HepG2 (cell line): ENCODE measurements around the gene JMJD4. TPM values are rescaled to one million over a fixed set of nuclear protein-coding genes. Genes with fewer than 3 reads are reported as not detected.

Source experiments
- ARID4A ChIP-seq: sonication (generic); formaldehyde crosslinking; IDR thresholded peaks from 2 replicates; pipeline ENCODE4 v1.5.0; 2020; ENCODE audit warnings: mild to moderate bottlenecking, missing genetic modification reagents, borderline replicate concordance
- ETV5 ChIP-seq: IDR thresholded peaks from 2 replicates; pipeline ENCODE4 v1.6.1; 2018; ENCODE audit warnings: missing biosample characterization, missing genetic modification reagents, inconsistent platforms, borderline replicate concordance
- FOSL2 ChIP-seq: sonication (generic); formaldehyde crosslinking; IDR thresholded peaks from 2 replicates; pipeline ENCODE4 v1.4.0; 2020; ENCODE audit warnings: missing genetic modification reagents
- KLF12 ChIP-seq: sonication (generic); formaldehyde crosslinking; IDR thresholded peaks from 2 replicates; pipeline ENCODE4 v1.4.0; 2020; ENCODE audit warnings: missing genetic modification reagents, borderline replicate concordance
- KLF16 ChIP-seq, 2 experiments: sonication (generic) in 1 of 2; formaldehyde crosslinking in 1 of 2; IDR thresholded peaks; 2 replicates each; pipeline versions ENCODE4 v1.6.1 to v1.8.0; 2016 to 2023; ENCODE audit warnings: missing genetic modification reagents in 2 of 2, missing compliant biosample characterization in 1 of 2
- MEF2D ChIP-seq: sonication (generic); formaldehyde crosslinking; IDR thresholded peaks from 2 replicates; pipeline ENCODE4 v1.5.1; 2020; ENCODE audit warnings: mild to moderate bottlenecking, missing genetic modification reagents
- SALL1 ChIP-seq: sonication (generic); formaldehyde crosslinking; IDR thresholded peaks from 2 replicates; pipeline ENCODE4 v1.8.0; 2022; ENCODE audit warnings: mild to moderate bottlenecking, missing genetic modification reagents
- ZKSCAN5 ChIP-seq: sonication (generic); formaldehyde crosslinking; IDR thresholded peaks from 2 replicates; pipeline ENCODE4 v1.5.1; 2020; ENCODE audit warnings: mild to moderate bottlenecking, missing genetic modification reagents
- ZNF10 ChIP-seq: sonication (generic); formaldehyde crosslinking; IDR thresholded peaks from 2 replicates; pipeline ENCODE4 v1.4.0; 2020; ENCODE audit warnings: mild to moderate bottlenecking, low read depth, missing genetic modification reagents, borderline replicate concordance
- ZNF512B ChIP-seq: sonication (generic); formaldehyde crosslinking; IDR thresholded peaks from 2 replicates; pipeline ENCODE4 v1.5.1; 2020; ENCODE audit warnings: missing genetic modification reagents, mild to moderate bottlenecking, borderline replicate concordance
- ZNF687 ChIP-seq: sonication (generic); formaldehyde crosslinking; IDR thresholded peaks from 2 replicates; pipeline ENCODE4 v1.5.1; 2020; ENCODE audit warnings: mild to moderate bottlenecking, missing genetic modification reagents, moderate library complexity
- polyA plus RNA-seq, 8 experiments: library from polyadenylated mRNA; depleted of rRNA in 3 of 8; stranded (reverse) in 7 of 8; unstranded in 1 of 8; fragments of >200 nt; fragmentation: Illumina TruSeq in 4 of 8; extraction: Trizol in 4 of 8; gene quantifications; 2 replicates each; pipeline versions ENCODE4 v1.2.1 to v1.2.3, GENCODE V29; 2011 to 2016; ENCODE audit warnings: low read depth in 4 of 8, missing spikeins in 1 of 8, mixed read lengths in 1 of 8; ENCODE audit not compliant: insufficient read depth in 1 of 8
- total RNA-seq, 5 experiments: library from RNA; depleted of rRNA; stranded (reverse); fragments of >200 nt; fragmentation: Illumina TruSeq; extraction: Trizol; gene quantifications; 2 replicates each; pipeline ENCODE4 v1.2.3, GENCODE V29; 2016; ENCODE audit warnings: low read depth in 1 of 5
- TF ChIP-seq, protein P1 (sequence below): sonication (generic); formaldehyde crosslinking; IDR thresholded peaks from 2 replicates; pipeline ENCODE4 v1.5.0; 2020; ENCODE audit warnings: mild to moderate bottlenecking, missing genetic modification reagents, moderate library complexity
- TF ChIP-seq, protein P2 (sequence below): sonication (generic); formaldehyde crosslinking; IDR thresholded peaks from 2 replicates; pipeline ENCODE4 v1.4.0; 2020; ENCODE audit warnings: missing genetic modification reagents

JMJD4 gene
- total and polyA plus RNA-seq, 2 of the 13 experiments (the other 11 are each of a cell fraction or from before 2014, with no cell fraction given): 10.2 to 29.0 TPM

DNA sequence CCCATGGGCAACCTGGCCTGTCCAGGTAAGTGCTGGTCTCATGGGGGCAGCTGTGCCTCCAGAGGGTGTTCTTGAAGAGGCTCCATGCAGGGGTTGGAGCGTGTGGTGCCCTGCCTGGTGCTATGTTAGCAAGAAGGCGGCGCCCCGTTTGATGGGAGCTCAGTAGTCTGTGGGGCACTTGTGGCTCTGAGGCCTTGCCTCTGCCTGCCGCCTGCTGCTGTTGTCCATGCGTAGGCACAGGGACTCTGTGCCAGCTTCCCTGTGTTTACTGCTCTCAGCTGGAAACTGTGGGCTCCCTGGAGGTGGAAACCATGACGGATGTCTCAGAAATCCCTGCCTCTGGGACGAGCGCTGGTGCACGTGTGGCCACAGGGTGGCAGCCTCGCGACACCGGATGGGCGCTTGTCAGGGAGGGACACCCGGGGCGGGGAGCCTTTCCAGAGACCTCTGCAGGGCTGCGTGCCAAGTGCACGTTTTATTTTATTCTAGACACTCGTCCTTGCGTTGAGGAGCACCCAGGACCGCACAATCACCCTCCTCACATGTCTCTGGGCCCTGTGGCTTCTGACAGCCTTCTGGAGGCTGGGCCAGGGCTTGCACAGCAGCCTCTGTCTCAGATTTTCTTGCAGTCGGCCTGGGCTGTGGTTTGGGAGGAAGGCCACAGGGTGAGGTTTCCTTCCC, 27.3 kb upstream of the JMJD4 start (continued):
- TF ChIP-seq ETV5 (CRISPR knock-in tag): peak; percentile 65; the same call in 1 of the 2 replicates
- no peak for TF ChIP-seq ZNF10
- TF ChIP-seq ARID4A (CRISPR knock-in tag): peak; percentile 12; the same call in 1 of the 2 replicates
- peak; percentile 39; the same call in 1 of the 2 replicates for TF ChIP-seq FOSL2 (CRISPR knock-in tag)
- TF ChIP-seq ZNF687: peak; percentile 36
- TF ChIP-seq ZNF512B (CRISPR knock-in tag): 0 out of 2 replicates have a peak, but pooled peaks have one; percentile 36
- 0 out of 2 replicates have a peak, but pooled peaks have one; percentile 21 for TF ChIP-seq MEF2D (CRISPR knock-in tag)
- TF ChIP-seq KLF12 (CRISPR knock-in tag): no peak
- TF ChIP-seq KLF16 (CRISPR knock-in tag; IDR thresholded peaks at IDR 0.05): no peak
- TF ChIP-seq ZKSCAN5: no peak
- TF ChIP-seq, protein P1, sequence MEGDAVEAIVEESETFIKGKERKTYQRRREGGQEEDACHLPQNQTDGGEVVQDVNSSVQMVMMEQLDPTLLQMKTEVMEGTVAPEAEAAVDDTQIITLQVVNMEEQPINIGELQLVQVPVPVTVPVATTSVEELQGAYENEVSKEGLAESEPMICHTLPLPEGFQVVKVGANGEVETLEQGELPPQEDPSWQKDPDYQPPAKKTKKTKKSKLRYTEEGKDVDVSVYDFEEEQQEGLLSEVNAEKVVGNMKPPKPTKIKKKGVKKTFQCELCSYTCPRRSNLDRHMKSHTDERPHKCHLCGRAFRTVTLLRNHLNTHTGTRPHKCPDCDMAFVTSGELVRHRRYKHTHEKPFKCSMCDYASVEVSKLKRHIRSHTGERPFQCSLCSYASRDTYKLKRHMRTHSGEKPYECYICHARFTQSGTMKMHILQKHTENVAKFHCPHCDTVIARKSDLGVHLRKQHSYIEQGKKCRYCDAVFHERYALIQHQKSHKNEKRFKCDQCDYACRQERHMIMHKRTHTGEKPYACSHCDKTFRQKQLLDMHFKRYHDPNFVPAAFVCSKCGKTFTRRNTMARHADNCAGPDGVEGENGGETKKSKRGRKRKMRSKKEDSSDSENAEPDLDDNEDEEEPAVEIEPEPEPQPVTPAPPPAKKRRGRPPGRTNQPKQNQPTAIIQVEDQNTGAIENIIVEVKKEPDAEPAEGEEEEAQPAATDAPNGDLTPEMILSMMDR (CRISPR knock-in tag): peak; percentile 96
- TF ChIP-seq, protein P2, sequence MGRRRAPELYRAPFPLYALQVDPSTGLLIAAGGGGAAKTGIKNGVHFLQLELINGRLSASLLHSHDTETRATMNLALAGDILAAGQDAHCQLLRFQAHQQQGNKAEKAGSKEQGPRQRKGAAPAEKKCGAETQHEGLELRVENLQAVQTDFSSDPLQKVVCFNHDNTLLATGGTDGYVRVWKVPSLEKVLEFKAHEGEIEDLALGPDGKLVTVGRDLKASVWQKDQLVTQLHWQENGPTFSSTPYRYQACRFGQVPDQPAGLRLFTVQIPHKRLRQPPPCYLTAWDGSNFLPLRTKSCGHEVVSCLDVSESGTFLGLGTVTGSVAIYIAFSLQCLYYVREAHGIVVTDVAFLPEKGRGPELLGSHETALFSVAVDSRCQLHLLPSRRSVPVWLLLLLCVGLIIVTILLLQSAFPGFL (CRISPR knock-in tag): no peak
- 0 out of 2 replicates have a peak, but pooled peaks have one; percentile 21 for TF ChIP-seq SALL1 (CRISPR knock-in tag)
